ENCODE results near the gene F13A1. TPM values are rescaled to one million over a fixed set of nuclear protein-coding genes. Genes with fewer than 3 reads are reported as not detected.

Gene F13A1
- total and polyA plus RNA-seq, 8 donors: 6.9 to 74.7 (median 35.9) TPM

- Histone ChIP-seq H3K27me3 (peaks cover 0 to 6% (median 0%) of the 10 kb centered on the region in 3 donors), H3K4me1 (peaks cover 0 to 14% (median 3%) of the 10 kb centered on the region in 4 donors), H3K4me3 (no peak overlapping the region), H3K36me3 (no peaks in the 10 kb centered on the region), H3K27ac (no peak overlapping the region), H3K9me3 (no peaks in the 10 kb centered on the region)
- no peak for DNase-seq
- intact Hi-C loops (cut with DNase I; ENCODE audit: low total_unique reads): no loop called here
- WGBS, 5 donors: 44 to 67% (median 63%) methylated on average over 2 of the region's 2 CpGs
- TF ChIP-seq POLR2AphosphoS5 (IDR thresholded peaks at IDR 0.05): no peak
- no peak for TF ChIP-seq CTCF (IDR thresholded peaks at IDR 0.05)
- TF ChIP-seq POLR2A (IDR thresholded peaks at IDR 0.05): no peak
- TF ChIP-seq EP300 (IDR thresholded peaks at IDR 0.05): no peak
Observed at GRCh38 chr6:6256886-6257285, 63.6 kb downstream of the F13A1 start.

- Histone ChIP-seq H3K27ac (no peak overlapping the region), H3K4me3 (no peak overlapping the region), H3K4me1 (peaks cover 0 to 14% (median 3%) of the 10 kb centered on the region in 4 donors), H3K27me3 (peaks cover 0 to 6% (median 0%) of the 10 kb centered on the region in 3 donors), H3K9me3 (no peaks in the 10 kb centered on the region), H3K36me3 (no peaks in the 10 kb centered on the region)
- DNase-seq: no peak
- TF ChIP-seq EP300 (IDR thresholded peaks at IDR 0.05) (no peak), POLR2A (IDR thresholded peaks at IDR 0.05) (no peak), POLR2AphosphoS5 (IDR thresholded peaks at IDR 0.05) (no peak), CTCF (IDR thresholded peaks at IDR 0.05) (no peak)
- intact Hi-C loops (cut with DNase I; ENCODE audit: low total_unique reads): no loop called here
- WGBS, 5 donors: 80 to 84% (median 82%) methylated on average over 4 of the region's 4 CpGs
Observed at GRCh38 chr6:6256259-6256658, 64.2 kb downstream of the F13A1 start.

- WGBS, 5 donors: 75 to 87% (median 79%) methylated on average over 11 to 13 of the region's 13 CpGs
Observed at GRCh38 chr6:6251555-6252280, 68.7 kb downstream of the F13A1 start.

GRCh38 chr6:6248651-6249050, 71.8 kb downstream of the F13A1 start:
- H3K27me3 ChIP-seq: peaks cover 0 to 16% (median 0%) of the 10 kb centered on the region in 3 donors
- intact Hi-C loops (cut with DNase I; ENCODE audit: low total_unique reads): no loop called here
- 42 to 77% (median 51%) methylated on average over 2 of the region's 2 CpGs for WGBS, 5 donors
- no peak overlapping the region for H3K4me3 ChIP-seq
- H3K4me1 ChIP-seq: no peaks in the 10 kb centered on the region
- no peaks in the 10 kb centered on the region for H3K36me3 ChIP-seq
- DNase-seq: no peak
- H3K9me3 ChIP-seq: no peaks in the 10 kb centered on the region
- H3K27ac ChIP-seq: no peak overlapping the region
- TF ChIP-seq CTCF (IDR thresholded peaks at IDR 0.05): no peak
- no peak for TF ChIP-seq POLR2AphosphoS5 (IDR thresholded peaks at IDR 0.05)
- no peak for TF ChIP-seq POLR2A (IDR thresholded peaks at IDR 0.05)
- TF ChIP-seq EP300 (IDR thresholded peaks at IDR 0.05): no peak

More at GRCh38 chr6:6251555-6252280, 68.7 kb downstream of the F13A1 start:
- no peaks in the 10 kb centered on the region for H3K36me3 ChIP-seq
- no peak overlapping the region for H3K27ac ChIP-seq
- DNase-seq: no peak
- intact Hi-C loops (cut with DNase I; ENCODE audit: low total_unique reads): no loop called here
- H3K9me3 ChIP-seq: no peaks in the 10 kb centered on the region
- TF ChIP-seq CTCF (IDR thresholded peaks at IDR 0.05) (no peak), POLR2A (IDR thresholded peaks at IDR 0.05) (no peak), POLR2AphosphoS5 (IDR thresholded peaks at IDR 0.05) (no peak), EP300 (IDR thresholded peaks at IDR 0.05) (no peak)
- H3K4me3 ChIP-seq: no peak overlapping the region
- no peaks in the 10 kb centered on the region for H3K4me1 ChIP-seq
- H3K27me3 ChIP-seq: peaks cover 0 to 16% (median 1%) of the 10 kb centered on the region in 3 donors

All from stomach (tissue), 9 donors.